K562 (cell line): ENCODE results near the gene ATP6V0A4. TPM values are rescaled to one million over a fixed set of nuclear protein-coding genes. Genes with fewer than 3 reads are reported as not detected.

Source experiments
- FOXA3 ChIP-seq, 2 experiments: fragments of 450-650 bp in 1 of 2; sonication (generic) in 1 of 2; formaldehyde crosslinking; IDR thresholded peaks in 1 of 2; conservative IDR thresholded peaks in 1 of 2; 2 replicates each; pipeline versions ENCODE4 v1.4.0 to v1.8.0; 2020 to 2022; ENCODE audit warnings: mild to moderate bottlenecking in 2 of 2, missing genetic modification reagents in 1 of 2
- HDAC3 ChIP-seq: fragments of 450-650 bp; IDR thresholded peaks from 2 replicates; pipeline ENCODE4 v1.6.1; 2018; ENCODE audit warnings: borderline replicate concordance, mild to moderate bottlenecking, moderate library complexity; ENCODE audit not compliant: partially characterized antibody
- KDM2B ChIP-seq: fragments of 250-450 bp; sonication (Bioruptor Pico); IDR thresholded peaks from 2 replicates; pipeline ENCODE4 v1.8.0; 2021; ENCODE audit warnings: mild to moderate bottlenecking, moderate library complexity
- KLF6 ChIP-seq: fragments of 250-450 bp; sonication (Bioruptor Pico); IDR thresholded peaks from 2 replicates; pipeline ENCODE4 v1.4.0; 2020; ENCODE audit warnings: mild to moderate bottlenecking, moderate library complexity, borderline replicate concordance
- MITF ChIP-seq: IDR thresholded peaks from 2 replicates; pipeline ENCODE4 v1.6.1; 2014; ENCODE audit warnings: antibody characterized with exemption
- NFE2L1 ChIP-seq: fragments of 450-650 bp; IDR thresholded peaks from 2 replicates; pipeline ENCODE4 v1.6.1; 2016; ENCODE audit warnings: missing genetic modification characterization, low read depth, mild to moderate bottlenecking, missing compliant biosample characterization, moderate library complexity, borderline replicate concordance
- NFYB ChIP-seq: IDR thresholded peaks from 2 replicates; pipeline ENCODE4 v1.6.1; 2011; ENCODE audit warnings: mild to moderate bottlenecking, moderate library complexity; ENCODE audit not compliant: insufficient read length; ENCODE audit errors: extremely low read depth
- REST ChIP-seq, 2 experiments: fragments of 450-650 bp; formaldehyde crosslinking in 1 of 2; IDR thresholded peaks; 2 replicates each; pipeline versions ENCODE4 v1.4.0 to v1.6.1; 2014 to 2020; ENCODE audit warnings: mild to moderate bottlenecking in 2 of 2, borderline replicate concordance in 1 of 2, low read depth in 1 of 2
- U2AF1 ChIP-seq: fragments of 200-400 bp; formaldehyde crosslinking; optimal IDR thresholded peaks from 2 replicates; pipeline ENCODE3; 2017; ENCODE audit warnings: mild to moderate bottlenecking, low read depth, low read length, moderate library complexity
- ZBTB34 ChIP-seq: fragments of 250-450 bp; sonication (Bioruptor Pico); IDR thresholded peaks from 2 replicates; pipeline ENCODE4 v1.8.0; 2021; ENCODE audit warnings: mild to moderate bottlenecking, moderate library complexity
- ZNF316 ChIP-seq: fragments of 450-650 bp; IDR thresholded peaks from 2 replicates; pipeline ENCODE4 v1.6.1; 2016
- ZNF717 ChIP-seq: fragments of 250-450 bp; sonication (Bioruptor Pico); IDR thresholded peaks from 2 replicates; pipeline ENCODE4 v1.5.0; 2021
- polyA plus RNA-seq, 8 experiments: library from polyadenylated mRNA; depleted of rRNA in 4 of 8; stranded (reverse) in 5 of 8; unstranded in 3 of 8; fragments of >200 nt; fragmentation: Nextera tagmentation in 2 of 8; fragmentation: Illumina TruSeq in 1 of 8; extraction: Ambion mirVana in 2 of 8; extraction: Trizol in 1 of 8; gene quantifications; 2 replicates each; pipeline versions ENCODE4 v1.2.1 to v1.2.3, GENCODE V29; 2011 to 2014; ENCODE audit warnings: inconsistent platforms in 1 of 8, missing spikeins in 1 of 8
- total RNA-seq, 7 experiments: library from RNA; depleted of rRNA in 6 of 7; stranded (reverse); fragments of >200 nt in 6 of 7; fragmentation: Illumina TruSeq in 2 of 7; extraction: Trizol in 2 of 7; gene quantifications; 2 replicates each; pipeline versions ENCODE4 v1.2.1 to v1.2.3, GENCODE V29; 2011 to 2021; ENCODE audit warnings: low replicate concordance in 1 of 7
- TF ChIP-seq, protein P1 (sequence below): sonication (generic); formaldehyde crosslinking; IDR thresholded peaks from 2 replicates; pipeline ENCODE4 v1.8.1; 2022; ENCODE audit warnings: missing genetic modification reagents

Gene ATP6V0A4
- total and polyA plus RNA-seq, 9 of the 15 experiments (the other 6 are each of a cell fraction or from before 2014, with no cell fraction given): 0.03 TPM; not detected in 8

GRCh38 chr7:138785587-138786437 lies 12.2 kb downstream of the ATP6V0A4 start (continued):
- TF ChIP-seq REST (IDR thresholded peaks at IDR 0.05; ENCODE audit: borderline replicate concordance) (no peak), REST (CRISPR knock-in tag; IDR thresholded peaks at IDR 0.05; ENCODE audit: low read depth) (no peak), ZNF316 (no peak), NFYB (no peak), KLF6 (CRISPR knock-in tag) (no peak), NFE2L1 (tag) (no peak), ZNF717 (CRISPR knock-in tag) (no peak), HDAC3 (no peak), U2AF1 (no peak), ZBTB34 (no peak), MITF (no peak), FOXA3 (CRISPR knock-in tag; conservative IDR thresholded peaks at IDR 0.05 in 1 of 2, IDR thresholded peaks at IDR 0.05 in 1 of 2) (no peak), KDM2B (CRISPR knock-in tag) (no peak)
- TF ChIP-seq, protein P1, sequence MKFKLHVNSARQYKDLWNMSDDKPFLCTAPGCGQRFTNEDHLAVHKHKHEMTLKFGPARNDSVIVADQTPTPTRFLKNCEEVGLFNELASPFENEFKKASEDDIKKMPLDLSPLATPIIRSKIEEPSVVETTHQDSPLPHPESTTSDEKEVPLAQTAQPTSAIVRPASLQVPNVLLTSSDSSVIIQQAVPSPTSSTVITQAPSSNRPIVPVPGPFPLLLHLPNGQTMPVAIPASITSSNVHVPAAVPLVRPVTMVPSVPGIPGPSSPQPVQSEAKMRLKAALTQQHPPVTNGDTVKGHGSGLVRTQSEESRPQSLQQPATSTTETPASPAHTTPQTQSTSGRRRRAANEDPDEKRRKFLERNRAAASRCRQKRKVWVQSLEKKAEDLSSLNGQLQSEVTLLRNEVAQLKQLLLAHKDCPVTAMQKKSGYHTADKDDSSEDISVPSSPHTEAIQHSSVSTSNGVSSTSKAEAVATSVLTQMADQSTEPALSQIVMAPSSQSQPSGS (CRISPR knock-in tag): no peak
